NT2/D1 (cell line): Measurements from ENCODE around the gene WDR6.

Source experiments
- DNase-seq: peaks from one replicate; pipeline ENCODE4 v3.0.0-alpha.2; 2011; ENCODE audit warnings: low read depth, low spot score
- H3K27me3 ChIP-seq: 2 replicates; pipeline ENCODE4 v1.6.0; 2011; ENCODE audit warnings: mild to moderate bottlenecking; ENCODE audit not compliant: insufficient read length, insufficient read depth
- H3K36me3 ChIP-seq: 2 replicates; pipeline ENCODE4 v1.6.1; 2011; ENCODE audit warnings: mild to moderate bottlenecking, low read length, mixed read lengths; ENCODE audit not compliant: insufficient read depth, insufficient read length
- H3K4me1 ChIP-seq: 2 replicates; pipeline ENCODE4 v1.5.1; 2011; ENCODE audit not compliant: insufficient read depth, insufficient read length
- H3K4me3 ChIP-seq: 2 replicates; pipeline ENCODE4 v1.5.1; 2011; ENCODE audit warnings: low read depth; ENCODE audit not compliant: insufficient read length
- H3K9ac ChIP-seq: 2 replicates; pipeline ENCODE4 v1.6.0; 2011; ENCODE audit warnings: low read depth; ENCODE audit not compliant: insufficient read length
- H3K9me3 ChIP-seq: 2 replicates; pipeline ENCODE4 v1.5.1; 2011; ENCODE audit warnings: mild to moderate bottlenecking, low read length; ENCODE audit not compliant: insufficient read depth
- SUZ12 ChIP-seq: IDR thresholded peaks from 2 replicates; pipeline ENCODE4 v1.6.1; 2011; ENCODE audit not compliant: insufficient read length, insufficient read depth; ENCODE audit errors: extremely low read depth
- YY1 ChIP-seq: IDR thresholded peaks from 2 replicates; pipeline ENCODE4 v1.6.1; 2011; ENCODE audit not compliant: insufficient read length, insufficient read depth
- ZNF274 ChIP-seq: IDR thresholded peaks from 2 replicates; pipeline ENCODE4 v1.6.1; 2011; ENCODE audit warnings: mild to moderate bottlenecking, low read depth, low read length

WDR6 gene

GRCh38 chr3:48985831-48986376, 21.3 kb upstream of the WDR6 start:
- DNase-seq, result no peak
- H3K36me3 ChIP-seq, result peaks cover 49% of the 10 kb centered on the region
- no peak overlapping the region for H3K4me3 ChIP-seq
- TF ChIP-seq SUZ12, result no peak
- TF ChIP-seq ZNF274, result no peak
- no peak for TF ChIP-seq YY1
- no peak overlapping the region for H3K9ac ChIP-seq
- peaks cover 5% of the 10 kb centered on the region for H3K4me1 ChIP-seq
- no peaks in the 10 kb centered on the region for H3K9me3 ChIP-seq
- H3K27me3 ChIP-seq, result peaks cover 4% of the 10 kb centered on the region

GRCh38 chr3:48989126-48989795, 17.9 kb upstream of the WDR6 start:
- Histone ChIP-seq H3K9me3 (no peaks in the 10 kb centered on the region), H3K9ac (peak overlapping the region; percentile 95), H3K4me1 (peaks cover 6% of the 10 kb centered on the region), H3K27me3 (peaks cover 4% of the 10 kb centered on the region), H3K36me3 (peaks cover 32% of the 10 kb centered on the region), H3K4me3 (peak overlapping the region; percentile 87)
- no peak for TF ChIP-seq SUZ12
- no peak for TF ChIP-seq YY1
- no peak for TF ChIP-seq ZNF274
- DNase-seq, result no peak

GRCh38 chr3:48989796-48990635, 17.2 kb upstream of the WDR6 start, which contains the start of gene P4HTM:
TSS of gene P4HTM (plus strand) at chr3:48990241. CDS start at chr3:48990257, 16 bp downstream.
- peaks cover 6% of the 10 kb centered on the region for H3K4me1 ChIP-seq
- TF ChIP-seq YY1 (peak; percentile 23), SUZ12 (no peak), ZNF274 (no peak)
- peaks cover 27% of the 10 kb centered on the region for H3K36me3 ChIP-seq
- peak within 1 kb of the TSS; percentile 95 for H3K9ac ChIP-seq
- no peaks in the 10 kb centered on the region for H3K9me3 ChIP-seq
- peaks cover 4% of the 10 kb centered on the region for H3K27me3 ChIP-seq
- H3K4me3 ChIP-seq, result peak within 1 kb of the TSS; percentile 87
- peak; percentile 81 for DNase-seq

GRCh38 chr3:48990636-48991469, 16.3 kb upstream of the WDR6 start:
- no peaks in the 10 kb centered on the region for H3K9me3 ChIP-seq
- peak overlapping the region; percentile 87 for H3K4me3 ChIP-seq
- H3K4me1 ChIP-seq, result peaks cover 6% of the 10 kb centered on the region
- TF ChIP-seq SUZ12, result no peak
- peak; percentile 39 for TF ChIP-seq YY1
- peaks cover 19% of the 10 kb centered on the region for H3K36me3 ChIP-seq
- DNase-seq, result no peak
- H3K9ac ChIP-seq, result peak overlapping the region; percentile 95
- peaks cover 4% of the 10 kb centered on the region for H3K27me3 ChIP-seq

GRCh38 chr3:48991851-48992545, 15.2 kb upstream of the WDR6 start:
- H3K9ac ChIP-seq, result no peak overlapping the region

GRCh38 chr3:48993834-48994233, 13.4 kb upstream of the WDR6 start:
- no peak for DNase-seq
- TF ChIP-seq YY1 (no peak), ZNF274 (no peak), SUZ12 (no peak)
- H3K4me1 ChIP-seq, result peaks cover 9% of the 10 kb centered on the region

More at GRCh38 chr3:48991851-48992545, 15.2 kb upstream of the WDR6 start:
- TF ChIP-seq ZNF274 (no peak), YY1 (no peak)
- no peaks in the 10 kb centered on the region for H3K9me3 ChIP-seq
- no peak for DNase-seq
- H3K4me3 ChIP-seq, result no peak overlapping the region
- peaks cover 4% of the 10 kb centered on the region for H3K27me3 ChIP-seq
- H3K36me3 ChIP-seq, result peaks cover 21% of the 10 kb centered on the region
- peaks cover 6% of the 10 kb centered on the region for H3K4me1 ChIP-seq

More at GRCh38 chr3:48993834-48994233, 13.4 kb upstream of the WDR6 start:
- Histone ChIP-seq H3K27me3 (peaks cover 4% of the 10 kb centered on the region), H3K9me3 (no peaks in the 10 kb centered on the region), H3K36me3 (peaks cover 23% of the 10 kb centered on the region), H3K9ac (no peak overlapping the region), H3K4me3 (no peak overlapping the region)
